ENCODE measurements around the gene FGFR3.

The FGFR3 gene

GRCh38 chr4:1797298-1797860, 4.3 kb downstream of the FGFR3 start:
- ATAC-seq (ENCODE audit: low read depth) (no peak), DNase-seq (ENCODE audit: low spot score) (no peak)
- Histone ChIP-seq H3K27me3 (ENCODE audit: insufficient read depth, poor library complexity, severe bottlenecking) (peaks cover 13% of the 10 kb centered on the region), H3K27ac (ENCODE audit: poor library complexity, severe bottlenecking) (no peak overlapping the region), H3K9me3 (ENCODE audit: severe bottlenecking) (no peaks in the 10 kb centered on the region), H3K4me1 (ENCODE audit: insufficient read depth, poor library complexity, severe bottlenecking) (no peaks in the 10 kb centered on the region), H3K4me3 (ENCODE audit: severe bottlenecking) (no peak overlapping the region), H3K36me3 (ENCODE audit: low read depth) (no peaks in the 10 kb centered on the region)
- TF ChIP-seq CTCF (IDR thresholded peaks at IDR 0.05; ENCODE audit: poor library complexity, severe bottlenecking), result no peak

- DNase-seq (ENCODE audit: low spot score), result no peak
Measured at GRCh38 chr4:1797861-1798579, 4.9 kb downstream of the FGFR3 start.

GRCh38 chr4:1798580-1799386, 5.7 kb downstream of the FGFR3 start:
- Histone ChIP-seq H3K27ac (ENCODE audit: poor library complexity, severe bottlenecking) (no peak overlapping the region), H3K9me3 (ENCODE audit: severe bottlenecking) (no peaks in the 10 kb centered on the region), H3K4me1 (ENCODE audit: insufficient read depth, poor library complexity, severe bottlenecking) (no peaks in the 10 kb centered on the region), H3K27me3 (ENCODE audit: insufficient read depth, poor library complexity, severe bottlenecking) (peaks cover 13% of the 10 kb centered on the region), H3K4me3 (ENCODE audit: severe bottlenecking) (no peak overlapping the region), H3K36me3 (ENCODE audit: low read depth) (no peaks in the 10 kb centered on the region)
- DNase-seq (ENCODE audit: low spot score), result no peak
- no peak for TF ChIP-seq CTCF (IDR thresholded peaks at IDR 0.05; ENCODE audit: poor library complexity, severe bottlenecking)
- no peak for ATAC-seq (ENCODE audit: low read depth)

More at GRCh38 chr4:1797861-1798579, 4.9 kb downstream of the FGFR3 start:
- Histone ChIP-seq H3K27ac (ENCODE audit: poor library complexity, severe bottlenecking) (no peak overlapping the region), H3K36me3 (ENCODE audit: low read depth) (no peaks in the 10 kb centered on the region), H3K27me3 (ENCODE audit: insufficient read depth, poor library complexity, severe bottlenecking) (peaks cover 13% of the 10 kb centered on the region), H3K4me1 (ENCODE audit: insufficient read depth, poor library complexity, severe bottlenecking) (no peaks in the 10 kb centered on the region), H3K9me3 (ENCODE audit: severe bottlenecking) (no peaks in the 10 kb centered on the region), H3K4me3 (ENCODE audit: severe bottlenecking) (no peak overlapping the region)
- no peak for TF ChIP-seq CTCF (IDR thresholded peaks at IDR 0.05; ENCODE audit: poor library complexity, severe bottlenecking)
- no peak for ATAC-seq (ENCODE audit: low read depth)

GRCh38 chr4:1799387-1800375, 6.6 kb downstream of the FGFR3 start:
- no peaks in the 10 kb centered on the region for H3K4me1 ChIP-seq (ENCODE audit: insufficient read depth, poor library complexity, severe bottlenecking)
- H3K36me3 ChIP-seq (ENCODE audit: low read depth), result no peaks in the 10 kb centered on the region
- H3K9me3 ChIP-seq (ENCODE audit: severe bottlenecking), result no peaks in the 10 kb centered on the region
- DNase-seq (ENCODE audit: low spot score), result no peak
- H3K27ac ChIP-seq (ENCODE audit: poor library complexity, severe bottlenecking), result no peak overlapping the region
- H3K27me3 ChIP-seq (ENCODE audit: insufficient read depth, poor library complexity, severe bottlenecking), result peaks cover 7% of the 10 kb centered on the region
- ATAC-seq (ENCODE audit: low read depth), result no peak
- no peak overlapping the region for H3K4me3 ChIP-seq (ENCODE audit: severe bottlenecking)
- TF ChIP-seq CTCF (IDR thresholded peaks at IDR 0.05; ENCODE audit: poor library complexity, severe bottlenecking), result no peak
